ENCODE data around the gene PRKCE.

- no peak for TF ChIP-seq POLR2AphosphoS5 (IDR thresholded peaks at IDR 0.05)
- no peak for TF ChIP-seq CTCF (IDR thresholded peaks at IDR 0.05)
- no peak for TF ChIP-seq POLR2A (IDR thresholded peaks at IDR 0.05)
Observed at GRCh38 chr2:45896311-45896710, 244.8 kb downstream of the PRKCE start.
